Stimulated activated CD8-positive, alpha-beta memory T cell treated with anti-CD3 and anti-CD28 coated beads, Interleukin-12 subunit alpha, Interleukin-12 subunit beta, amount 100 ng/mL, for 24 hours (primary cell): Measurements from ENCODE around the gene SEPTIN5.
"Not testable (repeated sequence)": the region's sequence is repeated elsewhere in the genome, so short reads cannot be mapped to it uniquely, and the experiment has no call there.

Source experiments
- DNase-seq: peaks from one replicate; pipeline ENCODE4 v3.0.0-alpha.2; 2020; ENCODE audit errors: extremely low read depth

The SEPTIN5 gene

DNA sequence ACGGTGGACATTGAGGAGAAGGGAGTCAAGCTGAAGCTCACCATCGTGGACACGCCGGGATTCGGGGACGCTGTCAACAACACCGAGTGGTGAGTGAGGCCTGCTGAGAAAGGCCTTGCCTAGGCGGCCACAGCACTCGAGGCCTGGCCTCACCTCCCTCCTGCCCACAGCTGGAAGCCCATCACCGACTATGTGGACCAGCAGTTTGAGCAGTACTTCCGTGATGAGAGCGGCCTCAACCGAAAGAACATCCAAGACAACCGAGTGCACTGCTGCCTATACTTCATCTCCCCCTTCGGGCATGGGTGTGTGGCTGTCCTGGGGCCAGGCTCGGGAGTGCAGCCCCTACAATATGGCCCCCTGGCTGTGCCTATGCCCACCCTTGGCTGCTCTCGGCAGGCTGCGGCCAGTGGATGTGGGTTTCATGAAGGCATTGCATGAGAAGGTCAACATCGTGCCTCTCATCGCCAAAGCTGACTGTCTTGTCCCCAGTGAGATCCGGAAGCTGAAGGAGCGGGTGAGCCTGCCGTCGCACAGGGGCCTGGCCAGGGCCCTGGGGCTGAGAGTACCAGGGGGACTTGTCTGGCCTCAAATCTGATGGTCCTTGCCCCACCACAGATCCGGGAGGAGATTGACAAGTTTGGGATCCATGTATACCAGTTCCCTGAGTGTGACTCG, 6.0 kb downstream of the SEPTIN5 start:
- no peak for DNase-seq

GRCh38 chr22:19720999-19721329, 6.7 kb downstream of the SEPTIN5 start:
- DNase-seq: no peak

DNA sequence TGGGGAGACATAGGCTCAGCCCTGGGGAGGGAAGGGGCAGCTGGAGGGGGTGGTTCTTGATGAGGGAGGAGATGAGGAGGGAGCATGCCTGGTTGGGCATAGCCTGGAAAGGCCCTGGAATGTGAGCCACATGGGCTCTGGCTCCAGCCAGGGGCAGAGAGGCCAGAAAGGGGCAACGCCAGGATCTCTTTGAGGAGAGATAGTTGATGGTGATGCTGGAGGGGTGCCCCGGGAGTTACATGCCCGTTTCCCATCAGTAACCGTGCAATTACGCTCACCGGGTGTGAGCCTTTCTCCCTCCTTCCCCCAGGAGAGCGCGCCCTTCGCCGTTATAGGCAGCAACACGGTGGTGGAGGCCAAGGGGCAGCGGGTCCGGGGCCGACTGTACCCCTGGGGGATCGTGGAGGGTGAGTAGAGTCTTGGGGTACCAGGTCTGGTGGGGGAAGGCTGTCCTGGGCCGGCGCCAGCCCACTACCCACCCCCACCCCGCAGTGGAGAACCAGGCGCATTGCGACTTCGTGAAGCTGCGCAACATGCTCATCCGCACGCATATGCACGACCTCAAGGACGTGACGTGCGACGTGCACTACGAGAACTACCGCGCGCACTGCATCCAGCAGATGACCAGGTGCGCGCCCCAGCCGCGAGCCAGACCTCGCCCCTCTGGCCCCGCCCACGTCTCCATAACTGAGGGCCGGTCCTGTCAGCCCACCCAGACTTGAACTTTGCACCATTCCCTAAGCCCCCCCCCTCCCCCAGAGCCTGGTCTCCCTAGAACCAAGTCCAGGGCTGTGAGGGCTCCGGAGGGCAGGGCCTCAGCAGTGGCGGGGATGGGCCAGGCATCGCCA, 7.3 kb downstream of the SEPTIN5 start:
- DNase-seq: no peak

DNA sequence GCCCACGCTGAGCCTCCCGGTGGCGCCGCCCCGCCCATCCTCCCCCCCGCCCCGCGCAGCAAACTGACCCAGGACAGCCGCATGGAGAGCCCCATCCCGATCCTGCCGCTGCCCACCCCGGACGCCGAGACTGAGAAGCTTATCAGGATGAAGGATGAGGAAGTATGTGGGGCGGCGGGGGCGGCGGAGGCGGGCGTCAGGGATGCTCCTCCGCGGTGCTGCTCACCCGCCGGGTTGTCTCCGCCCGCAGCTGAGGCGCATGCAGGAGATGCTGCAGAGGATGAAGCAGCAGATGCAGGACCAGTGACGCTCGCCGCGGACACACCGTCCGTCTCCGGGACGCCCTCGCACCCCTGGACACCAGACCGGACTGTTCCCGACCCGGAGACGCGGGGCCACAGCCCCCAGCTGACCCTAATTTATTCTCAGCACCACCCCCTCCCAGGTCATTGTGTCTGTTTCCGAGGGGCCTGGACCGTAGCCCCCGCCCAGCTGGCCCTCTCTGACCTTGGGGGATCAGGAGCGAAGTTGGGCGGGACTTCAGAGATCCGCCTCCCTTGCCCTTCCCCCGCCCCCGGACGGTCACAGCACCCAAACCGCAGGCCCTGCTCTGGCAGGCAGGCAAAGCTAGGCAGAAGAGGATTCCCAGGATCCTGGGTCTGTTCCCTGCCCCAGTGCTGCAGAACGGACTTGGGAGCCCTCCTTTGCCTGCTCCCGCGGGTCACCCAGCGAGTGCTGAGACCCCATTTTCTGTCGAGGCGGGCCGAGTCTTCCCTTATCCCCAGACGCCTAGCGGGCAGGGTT, 8.1 kb downstream of the SEPTIN5 start:
- no peak for DNase-seq

- no peak for DNase-seq
Observed at GRCh38 chr22:19722982-19723231, 8.6 kb downstream of the SEPTIN5 start.

DNA sequence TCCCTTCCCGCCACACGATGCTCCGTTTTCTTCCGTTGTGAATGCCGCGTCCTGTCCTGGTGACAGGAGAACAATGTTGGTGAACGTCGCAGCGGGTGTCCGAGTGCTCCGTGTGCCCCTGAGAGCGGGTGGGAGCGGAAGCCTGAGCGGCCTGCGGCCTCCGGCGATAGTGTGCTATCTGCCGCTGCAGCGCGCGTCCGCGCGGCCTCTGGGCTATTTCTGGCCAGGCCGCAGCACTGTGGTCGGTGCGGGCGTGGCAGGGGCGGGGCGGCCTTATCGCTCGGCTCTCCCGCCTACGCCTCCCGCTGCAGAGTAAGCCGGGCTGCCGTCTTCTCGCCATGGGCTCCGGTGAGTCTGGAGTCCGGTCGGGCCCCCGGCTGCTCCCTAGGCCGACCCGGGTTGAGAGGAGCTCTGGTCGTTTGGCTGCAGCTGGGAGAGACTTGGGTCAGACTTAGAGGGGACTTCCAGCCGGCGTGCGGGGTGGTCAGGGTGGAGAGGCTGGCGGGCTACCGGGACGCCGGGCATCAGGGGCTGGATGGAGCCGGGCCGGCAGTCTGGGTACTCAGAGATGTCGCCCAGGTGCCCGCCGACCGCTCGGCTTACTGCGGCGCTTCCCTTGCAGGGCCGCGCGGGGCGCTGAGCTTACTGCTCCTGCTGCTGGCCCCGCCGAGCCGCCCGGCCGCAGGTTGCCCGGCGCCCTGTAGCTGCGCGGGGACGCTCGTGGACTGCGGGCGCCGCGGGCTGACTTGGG, 9.1 kb downstream of the SEPTIN5 start, which contains the start of gene GP1BB:
Gene GP1BB, plus strand, starts transcription at position 308 of the 751 bp plus-strand sequence. Its CDS starts 31 bp downstream, at position 339.
- DNase-seq: no peak

- no peak for DNase-seq
Observed at GRCh38 chr22:19723983-19724827, 9.9 kb downstream of the SEPTIN5 start.

DNA sequence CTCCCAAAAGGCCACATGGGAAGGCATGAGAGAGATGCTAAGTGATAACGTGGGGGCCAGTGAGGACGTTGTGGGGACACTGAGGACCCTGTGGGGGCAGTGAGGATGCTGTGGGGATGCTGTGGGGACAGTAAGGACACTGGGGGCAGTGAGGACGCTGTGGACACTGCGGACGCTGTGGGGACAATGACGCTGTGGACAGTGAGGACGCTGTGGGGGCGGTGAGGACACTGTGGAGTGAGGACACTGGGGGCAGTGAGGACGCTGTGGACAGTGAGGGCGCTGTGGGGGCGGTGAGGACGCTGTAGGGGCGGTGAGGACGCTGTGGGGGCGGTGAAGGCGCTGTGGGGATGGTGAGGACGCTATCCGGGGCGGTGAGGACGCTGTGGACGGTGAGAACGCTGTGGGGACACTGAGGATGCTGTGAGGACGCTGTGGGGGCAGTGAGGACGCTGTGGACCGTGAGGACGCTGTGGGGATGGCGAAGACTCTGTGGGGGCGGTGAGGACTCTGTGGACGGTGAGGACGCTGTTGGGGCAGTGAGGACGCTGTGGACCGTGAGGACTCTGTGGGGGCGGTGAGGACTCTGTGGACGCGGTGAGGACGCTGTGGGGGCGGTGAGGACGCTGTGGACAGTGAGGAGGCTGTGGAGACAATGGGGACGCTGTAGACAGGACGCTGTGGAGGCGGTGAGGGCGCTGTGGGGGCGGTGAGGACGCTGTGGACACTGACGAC, 10.8 kb downstream of the SEPTIN5 start:
- DNase-seq: no peak

GRCh38 chr22:19726064-19726788, 11.9 kb downstream of the SEPTIN5 start:
- DNase-seq: not testable (repeated sequence)

GRCh38 chr22:19727310-19728150, 13.2 kb downstream of the SEPTIN5 start:
- no peak for DNase-seq

DNA sequence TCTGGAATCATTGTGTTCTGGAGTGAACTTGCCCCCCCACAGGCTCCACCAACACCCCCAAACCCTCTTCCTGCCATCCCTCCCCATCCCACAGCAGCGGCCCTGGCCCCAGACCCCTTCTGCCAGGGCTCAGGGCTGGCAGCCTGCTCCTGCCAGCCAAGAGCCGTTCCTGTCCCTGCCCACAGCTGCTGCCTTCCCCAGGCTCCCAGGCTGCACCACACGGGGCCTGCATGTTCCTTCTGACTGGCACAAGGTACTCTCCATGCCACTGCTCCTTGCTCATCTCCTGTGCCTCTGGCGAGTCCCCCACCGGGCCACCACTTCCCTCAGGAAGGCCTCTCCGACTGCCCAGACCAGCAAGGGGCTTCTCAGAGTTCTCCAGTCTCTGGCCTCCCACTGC, 14.0 kb downstream of the SEPTIN5 start:
- no peak for DNase-seq

DNA sequence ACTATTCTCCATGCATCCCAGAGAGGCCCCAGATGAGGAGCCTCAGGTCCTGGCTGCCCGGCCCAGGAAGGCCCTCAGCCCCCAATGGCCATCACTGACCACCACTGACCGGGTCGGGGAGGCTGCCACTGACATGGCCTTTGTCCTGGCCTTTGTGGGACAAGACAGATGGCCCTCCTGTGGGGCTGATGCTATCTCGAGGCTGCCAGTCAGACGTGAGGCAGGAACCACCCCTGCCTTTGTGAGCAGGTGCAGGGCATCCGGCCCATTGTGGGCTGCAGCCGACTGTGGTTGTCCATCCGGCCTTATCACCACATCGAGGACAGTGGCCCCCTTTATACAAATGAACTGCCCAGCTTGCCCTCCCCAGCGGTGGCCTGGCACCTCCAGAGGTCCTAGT, 14.5 kb downstream of the SEPTIN5 start:
- no peak for DNase-seq

- DNase-seq: no peak
Observed at GRCh38 chr22:19729507-19729906, 15.2 kb downstream of the SEPTIN5 start.

DNA sequence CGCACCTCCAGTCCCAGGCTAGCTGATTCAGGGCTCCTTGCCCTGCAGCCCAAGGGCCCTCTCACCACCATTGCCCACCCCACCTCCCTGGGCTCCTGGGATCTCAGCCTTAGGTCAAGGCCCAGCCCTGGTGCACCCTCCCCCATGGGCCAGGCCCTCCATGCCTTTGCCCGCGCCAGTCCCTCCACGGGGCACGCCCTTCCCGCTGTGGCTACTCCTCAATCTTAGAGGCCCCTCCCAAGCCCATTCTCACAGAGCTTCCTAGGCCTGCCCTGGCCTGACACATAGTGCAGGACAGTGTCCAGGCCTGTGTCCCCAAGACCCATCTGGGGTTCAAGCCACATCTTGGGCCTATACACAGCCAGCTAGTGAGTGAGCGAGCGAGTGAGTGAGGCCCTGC, 15.9 kb downstream of the SEPTIN5 start:
- DNase-seq: no peak

- peak; percentile 49 for DNase-seq
Observed at GRCh38 chr22:19730655-19731360, 16.5 kb downstream of the SEPTIN5 start.

DNA sequence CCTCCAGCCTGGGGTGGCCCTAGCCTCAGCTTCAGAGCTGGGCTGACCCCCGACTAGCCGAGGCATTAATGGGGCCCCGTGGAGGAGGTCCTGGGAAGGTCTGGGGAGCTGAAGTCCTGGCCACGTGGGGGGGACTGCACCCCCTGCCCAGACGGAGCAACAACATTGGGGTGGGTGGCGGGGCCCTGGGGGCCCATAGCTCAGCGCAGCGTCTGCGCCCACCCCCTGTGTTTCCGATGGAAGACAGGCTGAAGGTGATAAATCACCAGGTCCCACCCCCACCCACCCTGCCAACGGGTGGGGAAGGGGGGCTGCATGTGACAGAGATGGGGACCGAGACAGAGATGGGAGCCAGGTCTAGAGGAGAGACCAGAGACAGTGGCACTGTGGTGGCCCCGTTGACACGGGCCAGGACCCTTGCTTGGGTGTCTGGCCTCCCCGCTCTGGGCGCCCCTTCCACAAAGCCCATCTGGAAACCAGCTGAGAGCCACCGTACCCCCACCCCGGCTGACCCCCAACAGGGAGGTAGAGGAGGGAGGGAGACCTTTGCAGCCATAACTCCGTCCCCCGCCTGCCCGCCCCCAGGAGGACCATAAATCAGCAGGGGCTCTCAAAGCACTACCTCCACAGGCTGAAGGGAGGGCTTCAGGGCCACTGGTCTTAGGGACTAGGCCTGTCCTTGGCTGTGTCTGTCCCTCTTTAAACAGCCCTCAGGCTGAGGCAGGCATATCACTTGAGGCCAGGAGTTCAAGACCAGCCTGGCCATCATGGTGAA, 17.2 kb downstream of the SEPTIN5 start:
- no peak for DNase-seq

DNA sequence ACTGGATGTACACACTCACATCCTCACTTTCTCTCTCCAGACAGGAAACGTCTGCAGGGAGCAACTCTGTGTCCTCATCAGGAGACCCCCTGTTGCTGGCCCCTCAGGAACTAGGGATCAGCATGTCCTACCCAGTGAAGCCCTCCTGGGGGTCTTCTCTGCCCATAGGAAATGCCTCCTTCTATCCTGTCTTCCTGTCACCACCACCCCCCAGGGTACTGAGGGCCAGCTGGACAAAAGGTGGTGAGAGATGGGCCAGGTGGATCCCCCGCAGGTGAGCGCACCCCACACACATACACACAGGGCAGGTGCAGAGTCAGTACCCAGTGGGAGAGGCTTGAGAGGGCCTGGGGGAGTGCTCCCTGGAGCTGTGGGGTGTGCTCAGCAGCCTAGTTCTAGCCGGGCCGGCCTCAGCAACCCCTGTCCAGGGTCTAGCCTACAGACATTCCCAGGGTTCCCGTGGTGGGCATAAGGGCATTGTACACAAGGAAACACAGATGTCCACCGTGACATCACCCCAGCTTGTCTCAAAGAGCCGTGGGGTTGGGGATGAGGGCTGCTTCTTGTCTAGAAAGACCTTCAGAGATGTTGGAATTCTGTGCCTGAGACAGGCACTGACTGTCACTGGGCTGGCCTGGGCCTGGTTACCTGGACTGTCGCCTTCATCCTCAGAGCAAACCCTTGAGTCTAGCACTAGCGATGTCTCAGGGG, 18.3 kb downstream of the SEPTIN5 start:
- DNase-seq: no peak
